Choroid plexus epithelial cell (primary cell): Measurements from ENCODE around the gene UNC5B.

ENCODE experiments used
- DNase-seq: peaks from one replicate; pipeline ENCODE4 v3.0.0-alpha.2; 2010; ENCODE audit warnings: low read depth
- H3K4me3 ChIP-seq: 2 replicates; pipeline ENCODE4 v1.5.1; 2011; ENCODE audit warnings: low read depth, mild to moderate bottlenecking, control low read depth, low read length, moderate library complexity
- TF ChIP-seq, protein P1 (sequence below): conservative IDR thresholded peaks from 2 replicates; pipeline ENCODE4 v1.5.1; 2011; ENCODE audit warnings: low read depth, mild to moderate bottlenecking, control low read depth, inconsistent platforms, low read length, moderate library complexity

The UNC5B gene

DNA sequence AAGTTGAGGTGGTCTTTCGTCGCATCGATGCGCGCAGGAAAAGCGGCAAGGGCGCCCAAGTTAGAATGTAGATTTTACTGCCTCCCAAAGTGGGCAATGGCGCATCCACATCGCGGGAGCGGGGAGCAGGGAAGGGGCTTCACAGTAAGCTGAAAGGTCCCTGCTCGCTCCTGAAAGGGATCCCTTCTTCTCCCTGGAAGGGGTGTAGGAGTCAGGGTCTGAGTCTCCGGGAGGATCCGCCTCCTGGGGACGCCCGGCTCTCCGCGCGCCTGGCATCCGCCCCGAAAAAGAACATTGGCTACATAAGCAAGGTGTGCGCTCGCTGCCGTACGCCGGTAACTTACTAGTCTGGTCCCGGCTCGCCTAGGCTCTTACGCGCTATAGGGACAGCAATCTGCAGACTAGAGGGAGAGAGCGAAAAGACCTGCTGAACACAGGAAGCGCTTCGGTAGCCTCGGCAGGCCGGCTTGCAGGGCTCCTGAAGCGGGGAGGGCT, 804 bp downstream of the UNC5B start:
- H3K4me3 ChIP-seq: peak overlapping the region; percentile 68
- peak; percentile 91 for DNase-seq
- TF ChIP-seq, protein P1, sequence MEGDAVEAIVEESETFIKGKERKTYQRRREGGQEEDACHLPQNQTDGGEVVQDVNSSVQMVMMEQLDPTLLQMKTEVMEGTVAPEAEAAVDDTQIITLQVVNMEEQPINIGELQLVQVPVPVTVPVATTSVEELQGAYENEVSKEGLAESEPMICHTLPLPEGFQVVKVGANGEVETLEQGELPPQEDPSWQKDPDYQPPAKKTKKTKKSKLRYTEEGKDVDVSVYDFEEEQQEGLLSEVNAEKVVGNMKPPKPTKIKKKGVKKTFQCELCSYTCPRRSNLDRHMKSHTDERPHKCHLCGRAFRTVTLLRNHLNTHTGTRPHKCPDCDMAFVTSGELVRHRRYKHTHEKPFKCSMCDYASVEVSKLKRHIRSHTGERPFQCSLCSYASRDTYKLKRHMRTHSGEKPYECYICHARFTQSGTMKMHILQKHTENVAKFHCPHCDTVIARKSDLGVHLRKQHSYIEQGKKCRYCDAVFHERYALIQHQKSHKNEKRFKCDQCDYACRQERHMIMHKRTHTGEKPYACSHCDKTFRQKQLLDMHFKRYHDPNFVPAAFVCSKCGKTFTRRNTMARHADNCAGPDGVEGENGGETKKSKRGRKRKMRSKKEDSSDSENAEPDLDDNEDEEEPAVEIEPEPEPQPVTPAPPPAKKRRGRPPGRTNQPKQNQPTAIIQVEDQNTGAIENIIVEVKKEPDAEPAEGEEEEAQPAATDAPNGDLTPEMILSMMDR: no peak

DNA sequence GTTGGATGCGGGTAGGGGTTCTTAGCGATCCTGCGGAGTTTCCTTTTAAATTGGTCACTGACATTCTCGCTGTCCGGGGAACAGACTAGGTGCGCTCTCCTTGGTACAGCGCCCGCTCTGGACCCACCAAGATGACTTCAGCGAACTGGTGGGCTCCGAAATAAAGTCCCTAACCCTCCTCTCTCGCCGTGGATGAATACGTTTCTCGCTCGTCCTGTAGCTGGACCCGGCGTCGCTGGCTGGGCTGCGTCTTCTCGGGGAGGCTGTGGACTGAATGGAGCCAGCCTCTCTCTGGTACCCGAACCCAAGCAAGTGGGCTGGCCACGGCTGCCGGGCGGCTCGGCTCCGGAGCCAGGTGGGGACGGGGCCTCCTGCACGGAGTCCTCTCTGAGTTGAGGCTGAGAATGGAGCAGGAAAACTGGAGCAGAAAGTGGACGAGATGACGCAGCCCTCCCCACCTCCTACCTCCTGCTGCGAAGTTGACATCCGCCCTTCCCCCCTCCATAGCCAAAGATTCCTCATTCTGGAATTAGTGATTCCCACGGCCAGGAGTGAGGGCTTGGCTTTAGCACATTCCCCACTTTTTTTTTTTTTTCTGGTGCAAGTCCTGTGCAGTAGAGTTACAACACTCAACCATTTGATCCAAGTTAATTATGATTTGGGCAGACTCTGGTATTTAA, 1.5 kb downstream of the UNC5B start:
- peak; percentile 49 for DNase-seq
- TF ChIP-seq, protein P1: no peak
- H3K4me3 ChIP-seq: peak overlapping the region; percentile 68

DNA sequence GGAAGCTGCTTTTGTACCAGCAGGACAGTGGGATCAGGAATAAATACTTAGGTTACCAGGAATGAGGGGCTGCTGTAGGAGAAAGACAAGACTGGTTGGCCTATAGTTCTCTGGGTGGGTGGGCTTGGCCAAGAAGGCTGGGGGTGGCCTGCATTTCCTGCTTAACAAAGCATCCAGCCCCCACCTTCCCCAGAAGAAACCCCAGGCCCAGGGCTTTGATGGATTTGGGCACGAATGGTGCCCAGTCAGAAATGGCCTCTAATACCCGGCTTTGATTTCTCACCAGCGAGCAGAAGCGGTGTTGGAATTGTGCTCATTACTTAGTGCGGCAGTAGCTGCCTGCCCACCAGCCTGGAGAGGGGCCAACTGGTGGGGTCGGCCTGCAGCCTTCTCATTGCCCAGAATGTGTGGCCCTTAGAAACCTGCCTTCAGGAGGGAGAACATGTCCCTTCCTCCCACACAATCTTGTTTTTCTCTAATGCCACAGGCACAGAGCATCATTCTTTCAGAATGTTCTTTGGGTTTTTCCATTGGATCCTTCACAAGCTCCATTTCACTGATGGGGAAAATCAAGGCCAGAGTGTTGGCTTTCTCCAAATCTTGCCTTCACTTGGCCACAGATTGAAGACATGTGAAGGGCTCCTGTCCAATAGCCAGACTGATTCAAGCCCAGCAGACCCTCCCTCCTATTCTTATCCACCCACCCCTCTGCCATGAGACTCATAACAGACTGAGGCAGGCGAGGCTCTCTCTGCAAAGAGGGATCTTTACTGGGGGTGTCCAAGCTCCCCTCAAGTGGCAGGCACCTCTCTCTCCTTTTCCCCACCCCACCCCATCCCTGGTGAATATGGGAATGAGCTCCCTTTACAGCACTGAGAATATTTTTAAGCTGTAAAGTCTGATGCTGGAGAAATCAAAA, 2.5 kb downstream of the UNC5B start:
- TF ChIP-seq, protein P1: no peak
- no peak overlapping the region for H3K4me3 ChIP-seq
- DNase-seq: no peak

DNA sequence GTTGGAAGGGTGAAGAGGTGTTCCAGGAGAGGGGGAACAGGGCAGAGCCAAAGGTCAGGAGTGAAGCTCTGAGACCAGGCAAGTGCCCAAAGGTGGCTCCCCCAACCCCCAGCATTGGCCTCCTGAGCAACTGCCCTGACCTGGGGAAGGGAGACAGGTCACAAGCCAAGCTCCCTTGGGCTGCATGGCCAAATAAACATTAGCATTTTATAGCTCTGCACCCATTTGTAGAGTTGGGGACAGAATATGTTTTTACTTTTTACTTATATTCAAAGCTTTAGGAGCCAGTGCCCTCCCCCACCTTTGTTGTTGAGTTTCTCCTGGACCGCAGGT, 4.0 kb downstream of the UNC5B start:
- TF ChIP-seq, protein P1: no peak

DNA sequence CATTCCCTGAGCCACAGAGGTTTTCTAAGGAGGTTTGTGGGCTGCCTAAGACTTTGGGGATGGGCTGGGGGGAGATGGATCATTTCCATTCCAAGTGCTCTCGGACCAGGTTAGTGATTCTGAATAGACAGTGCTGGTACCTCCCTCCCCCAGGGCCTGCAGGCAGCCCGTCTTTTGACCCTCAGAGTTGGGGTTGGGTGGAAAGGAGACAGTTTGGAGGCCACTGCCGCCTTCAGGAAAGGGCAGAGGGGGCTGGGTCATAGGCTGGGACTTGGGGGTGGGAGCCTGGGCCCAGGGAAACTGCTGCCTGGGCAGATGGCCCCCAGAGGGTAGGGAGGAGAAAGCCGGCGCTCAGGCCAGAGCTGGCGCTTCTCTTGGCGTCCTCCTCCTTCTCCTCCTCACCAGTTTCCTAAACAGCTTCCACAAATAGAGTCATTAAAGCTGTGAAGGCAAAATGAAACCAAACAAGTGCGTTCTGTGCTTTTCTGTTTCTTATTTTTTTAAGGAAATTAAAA, 4.4 kb downstream of the UNC5B start:
- peak overlapping the region; percentile 64 for H3K4me3 ChIP-seq
- TF ChIP-seq, protein P1: no peak
- peak; percentile 48 for DNase-seq

More for the DNA sequence above, 4.0 kb downstream of the UNC5B start:
- DNase-seq: no peak
- no peak overlapping the region for H3K4me3 ChIP-seq

DNA sequence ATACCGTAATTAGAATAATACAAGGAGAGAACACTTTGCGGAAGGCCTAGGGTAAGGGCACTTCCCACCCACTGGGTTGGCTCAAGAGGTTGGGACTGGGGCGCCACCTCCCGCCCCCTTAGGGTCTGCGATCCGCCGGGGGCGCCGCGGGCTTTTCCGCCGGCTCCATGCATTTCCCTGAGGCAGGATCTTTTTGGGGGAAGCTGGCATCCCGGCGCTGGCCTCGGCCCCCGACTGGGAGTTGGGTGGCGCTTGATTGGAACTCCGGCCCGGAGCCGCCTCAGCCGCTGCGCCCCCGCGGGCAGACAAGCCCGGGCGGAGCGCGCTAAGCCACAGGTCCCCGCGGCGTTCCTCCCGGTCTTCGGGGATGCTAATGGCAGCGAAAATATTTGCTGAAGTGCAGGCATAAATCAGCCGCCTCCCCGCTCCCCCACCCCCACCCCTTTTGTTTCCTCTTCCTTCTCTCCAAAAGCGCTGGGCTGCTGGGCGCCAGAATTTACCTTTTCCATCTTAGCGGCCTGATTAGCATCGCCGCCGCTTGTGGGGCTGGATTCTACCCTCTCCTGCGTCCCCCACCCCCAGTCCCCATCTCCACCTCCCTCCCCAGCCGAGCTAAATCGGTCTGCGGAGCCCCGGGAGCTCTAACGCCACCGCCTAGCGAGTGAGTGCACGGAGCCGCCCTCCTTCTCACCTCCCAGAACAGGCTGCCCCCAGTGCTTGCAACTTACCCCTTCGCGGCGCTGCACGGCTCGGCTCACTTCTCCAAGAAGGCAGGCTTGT, 5.1 kb downstream of the UNC5B start:
- H3K4me3 ChIP-seq: peak overlapping the region; percentile 64
- no peak for DNase-seq
- TF ChIP-seq, protein P1: no peak
